ENCODE data around the gene TRPC6.

TRPC6 gene

GRCh38 chr11:101435408-101435973, 148.3 kb downstream of the TRPC6 start:
- Histone ChIP-seq H2AFZ (ENCODE audit: low read depth, low read length, severe bottlenecking) (no peak overlapping the region), H3K27ac (ENCODE audit: low read depth, low read length) (no peak overlapping the region), H3K79me2 (ENCODE audit: insufficient read depth, low read length) (no peaks in the 10 kb centered on the region), H3F3A (ENCODE audit: insufficient read depth) (no peaks in the 10 kb centered on the region), H4K20me1 (ENCODE audit: low read depth, low read length) (no peaks in the 10 kb centered on the region), H3K27me3 (ENCODE audit: low read length) (no peaks in the 10 kb centered on the region), H3K36me3 (ENCODE audit: low read length) (no peaks in the 10 kb centered on the region), H3K4me2 (ENCODE audit: low read depth, low read length, poor library complexity, severe bottlenecking) (no peak overlapping the region), H3K9me2 (replicated peaks; ENCODE audit: insufficient read depth, low read length) (no peaks in the 10 kb centered on the region), H3K4me3 (ENCODE audit: insufficient read depth, low read length, poor library complexity, severe bottlenecking) (no peak overlapping the region), H3K9me3 (ENCODE audit: insufficient read depth, low read length) (no peaks in the 10 kb centered on the region), H3K9ac (ENCODE audit: low read length) (no peak overlapping the region)
- TF ChIP-seq CTCF (IDR thresholded peaks at IDR 0.05; ENCODE audit: insufficient read depth, low read length, poor library complexity, severe bottlenecking) (no peak), EZH2phosphoT487 (conservative IDR thresholded peaks at IDR 0.05; ENCODE audit: low read length) (no peak)

- Histone ChIP-seq H3K36me3 (ENCODE audit: low read length) (no peaks in the 10 kb centered on the region), H3K9me3 (ENCODE audit: insufficient read depth, low read length) (no peaks in the 10 kb centered on the region), H3K27me3 (ENCODE audit: low read length) (no peaks in the 10 kb centered on the region), H3K4me2 (ENCODE audit: low read depth, low read length, poor library complexity, severe bottlenecking) (no peak overlapping the region), H4K20me1 (ENCODE audit: low read depth, low read length) (no peaks in the 10 kb centered on the region), H3K79me2 (ENCODE audit: insufficient read depth, low read length) (no peaks in the 10 kb centered on the region), H2AFZ (ENCODE audit: low read depth, low read length, severe bottlenecking) (no peak overlapping the region), H3K9ac (ENCODE audit: low read length) (no peak overlapping the region), H3K9me2 (replicated peaks; ENCODE audit: insufficient read depth, low read length) (no peaks in the 10 kb centered on the region), H3K4me3 (ENCODE audit: insufficient read depth, low read length, poor library complexity, severe bottlenecking) (no peak overlapping the region), H3K27ac (ENCODE audit: low read depth, low read length) (no peak overlapping the region), H3F3A (ENCODE audit: insufficient read depth) (no peaks in the 10 kb centered on the region)
- no peak for TF ChIP-seq EZH2phosphoT487 (conservative IDR thresholded peaks at IDR 0.05; ENCODE audit: low read length)
- TF ChIP-seq CTCF (IDR thresholded peaks at IDR 0.05; ENCODE audit: insufficient read depth, low read length, poor library complexity, severe bottlenecking): no peak
Measured at GRCh38 chr11:101434026-101434643, 149.7 kb downstream of the TRPC6 start.

- Histone ChIP-seq H3K4me2 (ENCODE audit: low read depth, low read length, poor library complexity, severe bottlenecking) (no peak overlapping the region), H3K9ac (ENCODE audit: low read length) (no peak overlapping the region), H3F3A (ENCODE audit: insufficient read depth) (no peaks in the 10 kb centered on the region), H2AFZ (ENCODE audit: low read depth, low read length, severe bottlenecking) (no peak overlapping the region), H3K27ac (ENCODE audit: low read depth, low read length) (no peak overlapping the region), H3K9me2 (replicated peaks; ENCODE audit: insufficient read depth, low read length) (no peaks in the 10 kb centered on the region), H3K79me2 (ENCODE audit: insufficient read depth, low read length) (no peaks in the 10 kb centered on the region), H3K27me3 (ENCODE audit: low read length) (no peaks in the 10 kb centered on the region), H3K4me3 (ENCODE audit: insufficient read depth, low read length, poor library complexity, severe bottlenecking) (no peak overlapping the region), H3K36me3 (ENCODE audit: low read length) (no peaks in the 10 kb centered on the region), H4K20me1 (ENCODE audit: low read depth, low read length) (no peaks in the 10 kb centered on the region), H3K9me3 (ENCODE audit: insufficient read depth, low read length) (no peaks in the 10 kb centered on the region)
- TF ChIP-seq EZH2phosphoT487 (conservative IDR thresholded peaks at IDR 0.05; ENCODE audit: low read length): no peak
- TF ChIP-seq CTCF (IDR thresholded peaks at IDR 0.05; ENCODE audit: insufficient read depth, low read length, poor library complexity, severe bottlenecking): no peak
Measured at GRCh38 chr11:101433151-101433550, 150.7 kb downstream of the TRPC6 start.
